ENCODE measurements around the gene MED13L.

- TF ChIP-seq, protein P1, sequence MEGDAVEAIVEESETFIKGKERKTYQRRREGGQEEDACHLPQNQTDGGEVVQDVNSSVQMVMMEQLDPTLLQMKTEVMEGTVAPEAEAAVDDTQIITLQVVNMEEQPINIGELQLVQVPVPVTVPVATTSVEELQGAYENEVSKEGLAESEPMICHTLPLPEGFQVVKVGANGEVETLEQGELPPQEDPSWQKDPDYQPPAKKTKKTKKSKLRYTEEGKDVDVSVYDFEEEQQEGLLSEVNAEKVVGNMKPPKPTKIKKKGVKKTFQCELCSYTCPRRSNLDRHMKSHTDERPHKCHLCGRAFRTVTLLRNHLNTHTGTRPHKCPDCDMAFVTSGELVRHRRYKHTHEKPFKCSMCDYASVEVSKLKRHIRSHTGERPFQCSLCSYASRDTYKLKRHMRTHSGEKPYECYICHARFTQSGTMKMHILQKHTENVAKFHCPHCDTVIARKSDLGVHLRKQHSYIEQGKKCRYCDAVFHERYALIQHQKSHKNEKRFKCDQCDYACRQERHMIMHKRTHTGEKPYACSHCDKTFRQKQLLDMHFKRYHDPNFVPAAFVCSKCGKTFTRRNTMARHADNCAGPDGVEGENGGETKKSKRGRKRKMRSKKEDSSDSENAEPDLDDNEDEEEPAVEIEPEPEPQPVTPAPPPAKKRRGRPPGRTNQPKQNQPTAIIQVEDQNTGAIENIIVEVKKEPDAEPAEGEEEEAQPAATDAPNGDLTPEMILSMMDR (conservative IDR thresholded peaks at IDR 0.05; ENCODE audit: low read depth, low read length): no peak
- TF ChIP-seq CHD1 (IDR thresholded peaks at IDR 0.05; ENCODE audit: low read depth, low read length) (no peak), ELK1 (IDR thresholded peaks at IDR 0.05; ENCODE audit: borderline replicate concordance, low read depth, low read length) (no peak), MAZ (IDR thresholded peaks at IDR 0.05; ENCODE audit: borderline replicate concordance, low read depth, low read length) (no peak), POLR2A (IDR thresholded peaks at IDR 0.05; ENCODE audit: low read depth, low read length) (no peak), MXI1 (IDR thresholded peaks at IDR 0.05; ENCODE audit: borderline replicate concordance, low read depth, low read length) (no peak), RAD21 (IDR thresholded peaks at IDR 0.05; ENCODE audit: low read length) (no peak), RCOR1 (IDR thresholded peaks at IDR 0.05; ENCODE audit: insufficient replicate concordance, low read length) (no peak)
- TF ChIP-seq, protein P2, sequence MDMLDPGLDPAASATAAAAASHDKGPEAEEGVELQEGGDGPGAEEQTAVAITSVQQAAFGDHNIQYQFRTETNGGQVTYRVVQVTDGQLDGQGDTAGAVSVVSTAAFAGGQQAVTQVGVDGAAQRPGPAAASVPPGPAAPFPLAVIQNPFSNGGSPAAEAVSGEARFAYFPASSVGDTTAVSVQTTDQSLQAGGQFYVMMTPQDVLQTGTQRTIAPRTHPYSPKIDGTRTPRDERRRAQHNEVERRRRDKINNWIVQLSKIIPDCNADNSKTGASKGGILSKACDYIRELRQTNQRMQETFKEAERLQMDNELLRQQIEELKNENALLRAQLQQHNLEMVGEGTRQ (IDR thresholded peaks at IDR 0.05; ENCODE audit: low read depth, low read length): no peak
Observed at GRCh38 chr12:116141833-116142162, 135.7 kb downstream of the MED13L start.
